Glomerular endothelial cell (primary cell): ENCODE data around the gene JUP. TPM values are rescaled to one million over a fixed set of nuclear protein-coding genes. Genes with fewer than 3 reads are reported as not detected.

Source experiments
- DNase-seq: peaks from one replicate; pipeline ENCODE4 v3.0.0-alpha.2; 2011; ENCODE audit warnings: low read depth, low spot score; ENCODE audit errors: extremely low read depth
- total RNA-seq: library from RNA; depleted of rRNA; stranded (reverse); fragments of >200 nt; gene quantifications from 2 replicates; pipeline ENCODE4 v1.2.3, GENCODE V29; 2015

Gene JUP
- total RNA-seq, 1 donor from 2014 or later: 764 TPM

DNA sequence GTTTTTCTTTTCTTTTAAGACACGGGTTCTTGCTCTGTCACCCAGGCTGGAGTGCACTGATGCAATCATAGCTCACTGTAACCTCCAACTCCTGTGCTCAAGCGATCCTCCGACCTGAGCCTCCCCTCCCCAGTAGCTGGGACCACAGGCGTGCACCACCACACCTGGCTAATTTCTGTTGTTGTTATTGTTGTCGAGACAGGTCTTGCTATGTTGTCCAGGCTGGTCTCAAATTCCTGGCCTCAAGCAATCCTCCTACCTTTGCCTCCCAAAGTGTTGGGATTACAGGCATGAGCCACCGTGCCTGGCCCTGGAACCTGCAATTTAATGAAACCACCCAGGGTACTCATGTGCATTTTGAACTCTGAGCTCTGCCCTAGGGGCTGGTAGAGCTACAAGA, 24.1 kb downstream of the JUP start:
- DNase-seq: no peak

DNA sequence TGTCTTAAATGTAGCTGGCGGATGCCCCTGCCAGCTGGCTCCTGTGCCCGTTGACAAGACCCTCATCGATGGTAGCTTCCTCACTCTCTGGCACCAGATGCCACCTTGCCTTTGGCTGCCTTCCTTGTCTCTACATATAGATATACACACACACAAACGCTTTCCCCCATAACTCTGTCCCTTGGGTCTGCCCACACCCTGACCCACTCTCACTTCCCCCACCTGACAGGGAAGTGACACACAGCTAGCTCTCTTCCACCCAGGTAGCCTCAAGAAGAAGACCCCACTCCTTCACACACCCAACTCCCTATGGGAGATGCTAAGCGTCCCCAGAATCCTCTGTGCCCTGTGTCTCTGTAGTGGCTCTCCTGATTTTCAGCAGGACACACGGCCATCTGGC, 25.6 kb downstream of the JUP start:
- DNase-seq: no peak

GRCh38 chr17:41758601-41759000, 27.9 kb downstream of the JUP start:
- DNase-seq: no peak

- no peak for DNase-seq
Measured at GRCh38 chr17:41754066-41754465, 32.4 kb downstream of the JUP start.

DNA sequence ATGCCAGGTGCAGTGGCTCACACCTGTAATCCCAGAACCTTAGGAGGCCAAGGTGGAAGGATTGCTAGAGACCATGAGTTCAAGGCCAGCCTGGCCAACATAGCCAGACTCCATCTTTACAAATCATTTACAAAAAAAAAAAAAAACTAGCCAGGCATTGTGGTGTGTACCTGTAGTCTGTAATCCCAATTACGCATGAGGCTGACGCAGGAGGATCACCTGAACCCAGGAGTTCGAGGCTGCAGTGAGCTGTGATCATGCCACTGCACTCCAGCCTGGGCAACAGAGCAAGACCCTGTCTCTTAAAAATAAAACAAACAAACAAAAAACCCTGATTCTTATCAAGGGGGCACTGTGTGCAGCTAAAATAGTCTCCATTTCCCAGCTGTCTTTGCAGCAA, 35.2 kb downstream of the JUP start:
- DNase-seq: no peak

- no peak for DNase-seq
Measured at GRCh38 chr17:41750862-41751261, 35.6 kb downstream of the JUP start.

DNA sequence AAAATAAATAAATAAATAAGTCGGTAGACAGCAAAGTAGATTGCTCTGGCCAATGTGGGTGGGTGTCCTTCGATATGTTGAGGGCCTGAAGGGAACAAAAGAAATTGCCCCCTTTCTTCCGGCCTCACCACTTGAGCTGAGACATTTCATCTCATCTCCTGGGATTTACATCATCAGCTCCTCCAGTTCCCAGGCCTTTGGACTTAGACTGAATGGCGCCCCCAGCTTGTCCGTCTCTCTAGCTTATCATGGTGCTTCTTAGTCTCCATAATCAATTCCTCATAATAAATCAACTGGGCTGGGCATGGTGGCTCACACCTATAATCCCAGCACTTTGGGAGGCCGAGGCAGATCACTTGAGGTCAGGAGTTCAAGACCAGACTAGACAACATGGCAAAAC, 38.2 kb downstream of the JUP start:
- no peak for DNase-seq

GRCh38 chr17:41741709-41742108, 44.8 kb downstream of the JUP start:
- DNase-seq: no peak

GRCh38 chr17:41740506-41740905, 46.0 kb downstream of the JUP start:
- no peak for DNase-seq

DNA sequence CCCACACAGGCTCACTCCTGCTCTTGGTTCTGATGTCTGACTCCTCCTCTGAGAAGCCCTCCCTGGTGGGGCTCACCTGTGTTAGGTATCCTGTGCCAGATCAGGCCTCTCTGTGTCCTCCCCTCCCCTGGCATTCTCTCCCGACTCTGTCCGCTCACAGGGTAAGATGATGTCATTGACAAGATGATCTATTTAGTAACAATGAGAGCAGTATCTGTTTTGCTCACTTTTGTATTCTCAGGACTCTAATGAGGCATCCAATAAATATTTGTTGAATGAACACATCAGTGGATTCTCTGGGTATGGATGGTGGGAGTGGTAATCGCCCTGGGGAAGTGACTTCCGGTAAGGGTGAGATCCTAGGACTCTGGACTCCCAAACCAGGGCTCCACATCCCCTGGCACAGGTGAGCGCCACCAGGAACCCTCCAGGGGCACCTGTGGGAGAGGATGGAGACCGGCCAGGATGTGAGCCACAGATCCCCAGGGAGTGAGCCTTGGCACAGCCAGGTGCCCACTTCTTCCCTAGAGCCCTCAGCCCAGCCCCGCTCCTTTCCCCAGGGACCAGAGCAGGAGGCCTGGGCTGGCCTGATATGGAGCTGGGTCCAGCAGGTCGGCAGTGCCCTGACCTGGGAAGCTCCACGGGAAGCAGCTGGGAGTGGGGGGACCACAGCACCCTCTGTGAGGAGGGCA, 46.7 kb downstream of the JUP start:
- DNase-seq: no peak

DNA sequence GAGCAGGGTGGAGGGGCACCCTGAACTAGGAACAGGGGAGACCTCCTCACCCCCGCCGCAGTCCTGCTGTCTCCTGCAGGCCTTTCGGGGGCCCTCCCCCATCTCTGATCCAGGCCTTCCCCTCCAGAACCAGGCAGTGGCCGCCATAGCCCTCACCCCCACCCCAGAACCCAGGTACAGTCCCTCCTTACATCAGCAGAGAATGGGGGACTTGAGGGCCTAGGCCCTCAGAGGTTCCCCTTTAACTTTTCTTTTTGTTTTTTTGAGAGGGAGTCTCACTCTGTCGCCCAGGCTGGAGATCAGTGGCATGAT, 47.8 kb downstream of the JUP start:
- no peak for DNase-seq

DNA sequence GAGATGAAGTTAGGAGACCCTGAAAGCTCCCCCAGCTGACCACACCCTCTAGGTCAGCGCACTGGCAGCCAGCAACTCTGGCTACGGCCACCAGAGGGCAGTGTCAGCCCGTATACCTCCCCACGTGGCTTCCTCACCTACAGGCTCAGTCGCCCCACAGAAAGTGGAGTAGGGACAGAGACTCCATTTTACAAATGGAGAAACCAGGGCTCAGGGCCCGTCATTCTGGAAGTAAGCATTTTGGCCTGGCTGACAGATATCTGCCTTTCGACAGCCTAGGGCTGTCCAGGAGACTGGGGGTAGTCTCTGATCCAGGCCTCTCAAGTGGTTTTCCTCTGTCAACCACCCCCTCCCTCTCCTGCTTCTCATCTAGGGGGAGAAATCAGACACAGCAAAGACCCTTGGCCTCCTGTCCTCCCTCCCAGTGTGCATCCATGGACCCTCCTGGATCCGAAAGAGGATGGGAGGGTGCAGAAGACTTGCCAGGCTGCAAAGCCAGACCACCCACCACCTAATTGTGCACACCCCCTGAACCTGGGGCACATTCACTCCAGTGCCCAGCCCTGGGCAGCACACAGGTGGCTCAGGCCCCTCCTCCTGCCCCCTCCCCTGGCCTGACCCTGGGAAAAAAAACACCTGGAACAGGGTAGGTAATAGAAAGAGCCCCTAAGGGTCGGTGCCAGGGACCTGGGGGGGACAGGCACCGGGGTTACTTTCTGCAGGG, 48.3 kb downstream of the JUP start:
- DNase-seq: no peak

- no peak for DNase-seq
Measured at GRCh38 chr17:41737680-41738023, 48.9 kb downstream of the JUP start.

DNA sequence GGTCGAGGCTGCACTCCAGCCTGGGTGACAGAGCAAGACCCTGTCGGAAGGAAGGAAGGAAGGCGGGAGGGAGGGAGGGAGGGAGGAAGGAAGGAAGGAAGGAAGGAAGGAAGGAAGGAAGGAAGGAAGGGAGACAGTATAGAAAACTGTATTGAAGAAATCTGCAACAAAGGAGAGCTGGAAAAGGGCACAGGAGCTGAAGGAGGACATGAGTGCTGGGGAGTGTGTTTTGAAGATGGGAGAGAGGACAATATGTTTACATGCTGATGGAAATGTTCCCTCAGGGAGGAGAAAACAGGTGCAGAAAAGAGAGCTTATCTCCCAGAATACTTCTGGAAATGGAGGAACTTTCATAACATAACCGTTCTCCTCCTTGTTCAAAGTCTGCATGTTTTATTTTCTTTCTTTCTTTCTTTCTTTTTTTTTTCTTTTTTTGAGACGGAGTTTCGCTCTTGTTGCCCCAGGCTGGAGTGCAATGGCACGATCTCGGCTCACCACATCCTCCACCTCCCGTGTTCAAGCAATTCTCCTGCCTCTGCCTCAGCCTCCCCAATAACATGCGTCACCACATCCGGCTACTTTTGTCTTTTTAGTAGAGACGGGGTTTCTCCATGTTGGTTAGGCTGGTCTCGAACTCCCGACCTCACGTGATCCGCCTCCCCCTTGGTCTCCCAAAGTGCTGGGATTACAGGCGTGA, 49.4 kb downstream of the JUP start:
- no peak for DNase-seq

- DNase-seq: no peak
Measured at GRCh38 chr17:41735744-41736143, 50.8 kb downstream of the JUP start.

DNA sequence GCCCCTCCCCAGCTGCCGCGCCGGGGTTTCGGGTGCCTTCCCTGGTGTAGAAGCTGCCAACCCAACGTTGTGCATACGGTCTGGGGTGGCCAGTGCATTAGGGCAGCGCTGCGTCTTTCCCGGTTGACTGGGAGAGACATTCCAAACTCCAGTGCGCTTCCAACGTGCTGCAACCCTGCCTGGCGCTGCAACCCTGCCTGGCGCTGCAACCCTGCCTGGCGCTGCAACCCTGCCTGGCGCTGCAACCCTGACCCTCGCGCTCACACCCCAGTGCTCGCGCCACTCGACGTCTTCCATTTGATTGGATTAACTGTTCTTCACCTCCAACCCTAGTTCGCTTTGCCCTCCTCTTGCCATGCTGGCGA, 51.6 kb downstream of the JUP start:
- no peak for DNase-seq

GRCh38 chr17:41734139-41734948, 52.2 kb downstream of the JUP start, which contains the start of gene HAP1:
TSS of gene HAP1 (minus strand) at chr17:41734643. CDS start at chr17:41734634, 9 bp downstream.
- no peak for DNase-seq

GRCh38 chr17:41733348-41734138, 53.0 kb downstream of the JUP start:
- no peak for DNase-seq

GRCh38 chr17:41731836-41732235, 54.7 kb downstream of the JUP start:
- no peak for DNase-seq

- DNase-seq: no peak
Measured at GRCh38 chr17:41730479-41730878, 56.0 kb downstream of the JUP start.

GRCh38 chr17:41728056-41728455, 58.5 kb downstream of the JUP start:
- no peak for DNase-seq
